ENCODE data around the gene ZSCAN9.
A peak's percentile ranks its signal among the peaks of the same experiment; 100 is the strongest.

The ZSCAN9 gene

GRCh38 chr6:28205879-28206278, 19.2 kb upstream of the ZSCAN9 start:
- no peak overlapping the region for H3K4me2 ChIP-seq (ENCODE audit: low read depth, low read length)
- H3K36me3 ChIP-seq (replicated peaks; ENCODE audit: insufficient read depth, low read length), result no peaks in the 10 kb centered on the region
- H2AFZ ChIP-seq (ENCODE audit: low read length), result no peak overlapping the region
- H3K9me3 ChIP-seq (replicated peaks; ENCODE audit: insufficient read depth, low read length), result no peaks in the 10 kb centered on the region
- no peak overlapping the region for H3K27ac ChIP-seq (ENCODE audit: low read length)
- H3K9me2 ChIP-seq (replicated peaks; ENCODE audit: insufficient read depth, low read length), result no peaks in the 10 kb centered on the region
- no peak for TF ChIP-seq EZH2 (optimal IDR thresholded peaks at IDR 0.05; ENCODE audit: low read depth, low read length)
- H4K20me1 ChIP-seq (ENCODE audit: insufficient read depth, low read length), result no peaks in the 10 kb centered on the region
- no peaks in the 10 kb centered on the region for H3F3A ChIP-seq (ENCODE audit: insufficient read depth, low read length)
- H3K4me1 ChIP-seq (ENCODE audit: low read length), result peaks cover 4% of the 10 kb centered on the region; the same call in 1 of the 2 replicates
- no peak for DNase-seq
- H3K79me2 ChIP-seq (ENCODE audit: low read length), result no peaks in the 10 kb centered on the region
- H3K4me3 ChIP-seq (ENCODE audit: low read length), result no peak overlapping the region
- peaks cover 44% of the 10 kb centered on the region for H3K27me3 ChIP-seq (replicated peaks; ENCODE audit: insufficient read depth, low read length)
- H3K9ac ChIP-seq (ENCODE audit: low read length), result no peak overlapping the region

- Histone ChIP-seq H3K9me2 (replicated peaks; ENCODE audit: insufficient read depth, low read length) (no peaks in the 10 kb centered on the region), H3K36me3 (replicated peaks; ENCODE audit: insufficient read depth, low read length) (no peaks in the 10 kb centered on the region), H3F3A (ENCODE audit: insufficient read depth, low read length) (no peaks in the 10 kb centered on the region), H3K9ac (ENCODE audit: low read length) (no peak overlapping the region), H2AFZ (ENCODE audit: low read length) (no peak overlapping the region), H3K4me3 (ENCODE audit: low read length) (no peak overlapping the region), H3K27ac (ENCODE audit: low read length) (no peak overlapping the region), H3K4me2 (ENCODE audit: low read depth, low read length) (no peak overlapping the region), H3K9me3 (replicated peaks; ENCODE audit: insufficient read depth, low read length) (no peaks in the 10 kb centered on the region), H3K27me3 (replicated peaks; ENCODE audit: insufficient read depth, low read length) (peaks cover 44% of the 10 kb centered on the region), H3K79me2 (ENCODE audit: low read length) (no peaks in the 10 kb centered on the region), H4K20me1 (ENCODE audit: insufficient read depth, low read length) (no peaks in the 10 kb centered on the region), H3K4me1 (ENCODE audit: low read length) (peaks cover 4% of the 10 kb centered on the region; the same call in 1 of the 2 replicates)
- no peak for TF ChIP-seq EZH2 (optimal IDR thresholded peaks at IDR 0.05; ENCODE audit: low read depth, low read length)
- no peak for TF ChIP-seq EZH2phosphoT487 (IDR thresholded peaks at IDR 0.05; ENCODE audit: low read length)
- no peak for TF ChIP-seq CTCF (IDR thresholded peaks at IDR 0.05; ENCODE audit: low read length)
- no peak for DNase-seq
Observed at GRCh38 chr6:28206527-28206926, 18.5 kb upstream of the ZSCAN9 start.

GRCh38 chr6:28206928-28207509, 18.1 kb upstream of the ZSCAN9 start:
- Histone ChIP-seq H3F3A (ENCODE audit: insufficient read depth, low read length) (0 out of 2 replicates have a peak, but pooled peaks cover under 1% of the 10 kb centered on the region), H3K9ac (ENCODE audit: low read length) (no peak overlapping the region), H3K36me3 (replicated peaks; ENCODE audit: insufficient read depth, low read length) (no peaks in the 10 kb centered on the region), H3K4me1 (ENCODE audit: low read length) (peaks cover 4% of the 10 kb centered on the region; the same call in 1 of the 2 replicates), H2AFZ (ENCODE audit: low read length) (peak overlapping the region; percentile 65), H3K4me3 (ENCODE audit: low read length) (peak overlapping the region; percentile 60), H3K27me3 (replicated peaks; ENCODE audit: insufficient read depth, low read length) (peaks cover 44% of the 10 kb centered on the region), H3K79me2 (ENCODE audit: low read length) (no peaks in the 10 kb centered on the region), H3K27ac (ENCODE audit: low read length) (no peak overlapping the region), H4K20me1 (ENCODE audit: insufficient read depth, low read length) (no peaks in the 10 kb centered on the region), H3K9me3 (replicated peaks; ENCODE audit: insufficient read depth, low read length) (no peaks in the 10 kb centered on the region), H3K9me2 (replicated peaks; ENCODE audit: insufficient read depth, low read length) (no peaks in the 10 kb centered on the region), H3K4me2 (ENCODE audit: low read depth, low read length) (peak overlapping the region; percentile 81; the same call in 1 of the 2 replicates)
- DNase-seq, result no peak
- TF ChIP-seq EZH2 (optimal IDR thresholded peaks at IDR 0.05; ENCODE audit: low read depth, low read length) (no peak), CTCF (IDR thresholded peaks at IDR 0.05; ENCODE audit: low read length) (no peak), EZH2phosphoT487 (IDR thresholded peaks at IDR 0.05; ENCODE audit: low read length) (no peak)

GRCh38 chr6:28207510-28208110, 17.5 kb upstream of the ZSCAN9 start:
- Histone ChIP-seq H2AFZ (ENCODE audit: low read length) (peak overlapping the region; percentile 65), H3K36me3 (replicated peaks; ENCODE audit: insufficient read depth, low read length) (no peaks in the 10 kb centered on the region), H3K27me3 (replicated peaks; ENCODE audit: insufficient read depth, low read length) (peaks cover 44% of the 10 kb centered on the region), H3K4me1 (ENCODE audit: low read length) (peaks cover 4% of the 10 kb centered on the region; the same call in 1 of the 2 replicates), H3F3A (ENCODE audit: insufficient read depth, low read length) (peaks cover 6% of the 10 kb centered on the region; the same call in 1 of the 2 replicates), H3K27ac (ENCODE audit: low read length) (no peak overlapping the region), H3K9ac (ENCODE audit: low read length) (peak overlapping the region; percentile 19; the same call in 1 of the 2 replicates), H3K9me2 (replicated peaks; ENCODE audit: insufficient read depth, low read length) (no peaks in the 10 kb centered on the region), H3K4me3 (ENCODE audit: low read length) (peak overlapping the region; percentile 60), H3K9me3 (replicated peaks; ENCODE audit: insufficient read depth, low read length) (no peaks in the 10 kb centered on the region), H4K20me1 (ENCODE audit: insufficient read depth, low read length) (no peaks in the 10 kb centered on the region), H3K4me2 (ENCODE audit: low read depth, low read length) (peak overlapping the region; percentile 81), H3K79me2 (ENCODE audit: low read length) (no peaks in the 10 kb centered on the region)
- TF ChIP-seq EZH2phosphoT487 (IDR thresholded peaks at IDR 0.05; ENCODE audit: low read length), result no peak
- TF ChIP-seq EZH2 (optimal IDR thresholded peaks at IDR 0.05; ENCODE audit: low read depth, low read length), result no peak
- TF ChIP-seq CTCF (IDR thresholded peaks at IDR 0.05; ENCODE audit: low read length), result no peak
- DNase-seq, result peak; percentile 36
